NCI-H82 (cell line): ENCODE data around the gene CRNKL1.
A peak's percentile ranks its signal among the peaks of the same experiment; 100 is the strongest.

Source experiments
- DNase-seq: peaks from one replicate; lab custom pipeline; 2025; lab: John Stamatoyannopoulos, UW

Gene CRNKL1

DNA sequence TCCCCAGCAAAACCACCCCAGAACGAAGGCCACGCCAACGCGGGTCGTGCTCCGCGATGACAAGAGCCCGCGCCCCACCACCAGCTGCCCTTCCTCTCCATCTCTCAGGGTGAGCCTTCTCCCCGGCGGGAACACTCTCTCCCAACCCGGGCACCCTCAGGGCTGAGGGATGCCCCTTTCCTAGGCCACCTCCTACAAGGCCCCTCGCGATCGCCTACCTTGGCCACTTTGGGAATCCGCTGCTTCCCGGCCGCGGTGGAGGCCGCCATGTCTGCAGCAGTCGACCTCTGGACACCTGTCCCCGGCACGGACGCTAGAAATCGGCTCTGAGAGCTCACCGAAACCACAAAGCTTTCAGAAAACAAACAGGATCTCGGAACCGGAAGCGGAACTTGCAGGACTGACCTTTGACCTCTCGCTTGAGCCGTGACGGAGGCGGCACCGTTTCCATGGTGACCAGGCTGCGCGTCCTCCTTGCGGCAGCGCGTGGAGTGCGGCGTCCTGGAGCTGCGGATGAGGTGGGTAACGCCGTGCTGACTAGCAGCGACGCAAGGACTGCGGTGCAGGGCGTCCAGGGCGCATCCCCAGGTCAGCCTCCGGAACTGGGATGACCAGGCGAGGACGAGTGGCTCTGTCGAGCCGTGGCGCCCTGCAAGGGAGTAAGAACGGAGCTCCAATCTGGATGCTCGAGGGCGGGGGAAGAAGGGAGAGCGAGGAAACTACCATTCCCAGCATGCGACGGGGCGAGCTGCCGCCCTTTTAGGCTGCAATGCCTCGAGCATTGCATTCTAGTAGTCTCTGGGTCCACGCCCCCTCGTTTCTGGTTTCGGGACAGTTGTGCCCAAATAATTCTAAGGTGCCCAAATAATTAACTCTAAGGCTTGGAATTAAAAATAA lies at the start of gene CRNKL1, which contains the start of gene CFAP61:
CRNKL1 (minus strand) TSS at position 393 of the 897 bp plus-strand sequence; CDS start at position 269, 124 bp downstream.
CFAP61 (plus strand) TSS at position 459 of the 897 bp plus-strand sequence. CDS start 4,122 bp downstream, outside the sequence.
- peak; percentile 97 for DNase-seq

DNA sequence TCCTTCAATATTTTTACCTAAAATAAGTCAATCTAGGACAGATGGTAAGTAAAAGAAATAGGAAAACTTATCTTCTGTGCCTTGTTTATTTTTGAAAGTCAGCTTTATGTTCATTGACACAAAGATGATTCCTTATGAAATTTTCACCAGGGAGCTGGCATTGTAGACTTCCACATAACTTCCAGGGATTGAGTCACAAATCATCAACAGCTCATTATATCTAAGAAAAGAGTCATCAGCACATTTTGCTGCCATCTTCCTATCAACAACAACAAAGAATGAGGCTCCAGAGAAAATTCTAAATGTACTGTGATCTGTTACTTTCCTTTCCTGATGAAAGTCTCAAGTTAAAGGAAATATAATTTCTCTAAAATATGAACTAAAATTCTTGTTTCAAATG lies 48.6 kb upstream of the CRNKL1 start:
- DNase-seq = no peak

DNA sequence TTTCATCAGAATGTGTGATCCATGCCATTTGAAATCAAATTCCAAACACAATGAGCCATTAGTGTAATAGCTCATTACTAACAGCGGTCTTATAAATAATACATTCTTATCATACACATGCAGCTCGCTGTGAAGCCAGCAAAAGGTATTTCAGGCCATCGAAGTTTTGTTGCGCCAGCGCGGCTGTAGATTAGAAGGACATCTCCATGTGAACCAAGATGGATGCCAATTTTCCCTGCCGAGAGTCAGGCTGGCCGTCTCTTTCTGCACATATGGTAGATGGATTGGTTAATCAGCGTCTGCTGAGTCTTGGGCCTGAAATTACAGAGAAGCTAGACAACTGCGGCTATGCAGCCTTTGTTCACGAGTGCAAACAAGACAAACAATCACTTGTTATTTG lies 44.2 kb upstream of the CRNKL1 start:
- DNase-seq = peak; percentile 16

DNA sequence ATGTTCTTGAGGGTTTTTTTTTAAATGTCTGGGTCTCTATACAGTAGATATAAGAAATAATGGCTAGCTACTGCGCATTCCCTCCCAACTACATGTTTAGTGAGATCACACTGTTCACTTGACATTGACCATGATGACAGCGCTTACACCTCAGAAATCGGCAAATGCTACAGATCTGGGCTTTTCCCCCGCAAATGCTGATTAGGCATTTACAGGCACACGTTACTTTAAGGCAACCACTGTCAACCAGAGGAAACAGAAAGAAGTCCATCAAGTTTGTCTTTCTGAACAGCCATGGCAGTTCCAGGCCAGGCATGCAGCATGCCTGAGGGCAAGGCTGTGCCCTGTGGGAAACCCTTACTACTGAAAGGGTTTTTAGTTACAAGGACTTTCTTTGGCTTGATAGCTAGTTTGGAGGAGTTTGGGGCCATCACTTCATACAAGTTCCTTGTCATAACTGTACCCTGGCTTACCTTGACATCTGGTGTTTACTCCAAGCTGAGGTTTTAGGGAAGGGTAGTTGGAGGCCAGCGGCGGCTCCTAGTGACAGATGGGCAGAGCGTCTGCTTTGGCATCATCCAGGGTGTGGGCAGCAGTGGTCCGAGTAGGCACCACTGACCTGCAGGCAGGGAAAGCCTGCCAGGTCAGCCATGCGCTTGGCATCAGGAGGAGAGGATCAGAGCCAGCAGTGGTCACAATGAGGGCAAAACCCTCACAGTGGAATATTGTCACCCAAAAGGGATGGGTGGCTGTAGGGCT lies 43.0 kb upstream of the CRNKL1 start:
- DNase-seq = peak; percentile 75

DNA sequence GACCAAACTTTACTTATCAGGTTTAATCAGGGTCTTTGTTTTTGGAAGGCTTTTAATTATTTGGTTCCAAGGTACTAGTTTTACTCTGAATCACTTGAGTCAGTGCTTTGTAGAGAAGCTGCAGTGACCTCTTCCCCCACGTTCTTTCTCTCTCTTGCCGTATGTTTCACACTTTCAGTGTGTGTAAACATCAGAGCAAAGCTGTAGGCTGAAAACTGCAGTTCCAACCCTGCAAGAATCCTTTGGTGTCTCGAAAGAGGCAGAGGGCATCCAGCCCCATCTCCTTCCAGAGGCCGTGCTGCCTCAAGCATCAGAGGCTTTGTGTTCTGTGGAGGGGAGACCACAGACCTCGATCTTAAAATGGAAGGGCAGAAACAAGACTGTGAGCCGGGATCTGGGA lies 42.1 kb upstream of the CRNKL1 start:
- DNase-seq = no peak

DNA sequence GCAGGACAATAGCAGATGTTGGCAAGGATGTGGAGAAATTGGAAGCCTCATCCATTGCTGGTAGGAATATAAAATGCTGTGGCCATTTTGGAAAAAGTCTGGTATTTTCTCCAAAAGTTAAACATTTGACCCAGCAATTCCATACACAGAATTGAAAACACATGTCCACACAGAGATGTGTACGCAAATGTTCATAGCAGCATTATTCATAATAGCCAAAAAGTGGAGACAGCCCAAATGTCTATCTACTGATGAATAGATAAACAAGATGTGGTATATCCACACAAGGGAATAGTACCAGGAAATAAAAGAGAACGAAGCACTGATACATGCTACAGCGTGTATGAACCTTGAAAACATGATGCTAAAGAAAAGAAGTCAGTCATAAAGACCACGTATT lies 40.6 kb upstream of the CRNKL1 start:
- no peak for DNase-seq

DNA sequence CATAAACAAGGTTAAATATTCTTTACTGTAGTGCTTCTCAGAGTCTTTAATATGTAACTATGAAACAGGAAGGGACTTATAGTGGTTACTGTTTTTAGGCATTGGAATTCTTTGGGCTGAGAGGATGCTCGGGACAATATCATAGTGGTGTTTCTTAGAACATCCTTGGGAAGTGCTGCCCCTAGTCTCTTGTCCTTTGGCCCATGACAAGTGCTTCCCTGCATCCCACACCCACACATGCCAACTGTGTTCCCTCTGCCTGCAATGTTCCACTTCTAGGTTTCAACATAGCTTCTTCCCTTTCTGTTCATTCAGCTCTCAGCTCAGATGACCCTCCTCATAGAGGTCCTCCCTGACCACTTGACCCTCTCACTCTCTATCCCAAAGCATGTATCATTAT lies 37.7 kb upstream of the CRNKL1 start:
- no peak for DNase-seq

DNA sequence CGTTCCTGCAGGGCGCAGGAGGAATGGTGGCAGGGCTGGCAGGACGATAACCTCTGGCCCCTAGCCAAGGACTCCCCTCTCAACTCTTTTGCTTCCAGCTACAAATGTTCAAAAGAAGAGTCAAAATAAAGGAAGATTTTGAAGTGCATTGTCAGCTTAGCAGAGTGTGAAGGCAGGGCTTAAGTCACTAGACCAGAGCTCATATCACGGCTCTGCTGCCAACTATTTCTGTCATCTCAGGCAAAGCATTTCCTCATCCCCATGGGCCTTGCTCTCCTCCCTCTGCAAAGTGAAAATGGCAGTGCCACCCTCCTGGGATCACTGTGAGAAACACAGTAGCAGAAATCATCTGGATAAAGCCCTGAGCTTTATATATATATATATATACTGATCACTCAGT lies 36.8 kb upstream of the CRNKL1 start:
- no peak for DNase-seq

DNA sequence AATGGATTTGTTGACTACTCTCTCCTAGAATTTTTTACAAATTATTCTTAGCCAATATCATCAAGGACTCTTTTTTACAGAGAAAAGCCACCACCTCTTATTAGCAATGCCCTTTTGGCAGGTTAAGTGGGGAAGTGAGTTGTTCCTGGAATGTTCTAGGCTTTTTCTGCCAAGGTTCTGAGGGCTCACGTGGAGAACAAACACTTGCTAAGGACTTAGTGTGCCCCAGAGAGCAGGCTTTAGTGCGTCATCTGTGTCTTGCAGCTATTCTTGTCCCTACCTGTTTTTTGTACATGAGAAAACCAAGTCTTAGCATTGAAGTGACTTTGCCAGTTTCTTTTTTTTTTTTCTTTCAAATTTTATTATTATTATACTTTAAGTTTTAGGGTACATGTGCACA lies 33.5 kb upstream of the CRNKL1 start:
- no peak for DNase-seq

DNA sequence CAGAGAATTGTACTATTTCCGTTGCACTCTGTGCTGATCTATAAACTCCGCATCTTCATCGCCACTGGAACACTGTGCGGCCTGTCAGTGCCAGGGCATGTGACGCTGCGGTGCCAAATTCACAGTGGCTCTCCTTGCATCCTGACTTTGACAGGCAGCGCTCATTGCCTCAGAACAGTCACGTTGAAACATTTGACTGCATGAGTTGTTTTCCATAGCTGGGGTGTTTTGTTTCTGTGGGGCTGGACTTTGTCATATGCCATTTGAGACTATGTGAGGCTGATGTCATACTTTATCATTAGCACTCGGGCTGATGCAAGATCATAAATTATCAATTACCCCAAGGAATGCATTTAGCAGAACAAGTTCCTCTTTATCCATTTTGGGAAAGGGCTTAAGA lies 32.8 kb upstream of the CRNKL1 start:
- DNase-seq = no peak

DNA sequence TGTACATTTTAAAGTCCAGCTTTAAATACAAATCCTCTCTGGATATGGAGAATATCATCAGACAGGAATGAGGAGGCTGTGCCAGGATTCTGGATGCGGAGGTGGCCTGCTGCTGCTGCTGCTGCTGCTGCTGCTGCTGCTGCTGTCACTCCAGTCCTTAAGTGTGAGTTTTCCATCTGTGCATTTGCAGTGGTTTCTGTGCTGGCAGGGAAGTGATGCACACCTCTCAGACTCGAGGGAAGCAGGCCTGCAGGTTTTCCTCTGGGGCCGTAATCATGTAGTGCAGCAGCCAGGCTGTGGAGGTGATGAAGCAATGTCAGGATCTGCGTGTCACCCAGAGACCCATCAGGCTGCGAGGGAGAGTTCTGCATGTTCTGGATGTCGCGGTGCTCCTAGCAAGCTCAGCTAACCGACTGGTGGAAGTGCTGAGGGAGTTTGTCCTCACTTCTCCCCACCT lies 32.1 kb upstream of the CRNKL1 start:
- no peak for DNase-seq

DNA sequence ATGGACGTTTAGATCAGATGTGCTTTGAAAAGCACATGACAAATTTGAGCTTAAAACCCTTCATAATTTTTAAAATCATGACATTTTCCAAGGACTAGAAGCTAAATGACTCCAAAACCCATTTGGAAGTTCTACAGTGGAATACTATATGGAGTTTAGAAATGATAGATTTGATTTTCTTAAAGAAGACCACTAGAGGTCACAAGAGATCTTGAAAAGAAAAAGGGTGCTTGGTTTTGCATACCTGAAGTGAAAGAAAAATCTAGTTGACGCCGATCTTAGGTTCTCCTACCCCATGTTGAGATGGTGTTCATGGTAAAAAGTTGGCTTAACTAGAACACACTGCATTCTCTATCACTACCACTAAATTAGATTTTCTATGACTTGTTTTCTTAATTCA lies 31.5 kb upstream of the CRNKL1 start:
- DNase-seq = peak; percentile 74

DNA sequence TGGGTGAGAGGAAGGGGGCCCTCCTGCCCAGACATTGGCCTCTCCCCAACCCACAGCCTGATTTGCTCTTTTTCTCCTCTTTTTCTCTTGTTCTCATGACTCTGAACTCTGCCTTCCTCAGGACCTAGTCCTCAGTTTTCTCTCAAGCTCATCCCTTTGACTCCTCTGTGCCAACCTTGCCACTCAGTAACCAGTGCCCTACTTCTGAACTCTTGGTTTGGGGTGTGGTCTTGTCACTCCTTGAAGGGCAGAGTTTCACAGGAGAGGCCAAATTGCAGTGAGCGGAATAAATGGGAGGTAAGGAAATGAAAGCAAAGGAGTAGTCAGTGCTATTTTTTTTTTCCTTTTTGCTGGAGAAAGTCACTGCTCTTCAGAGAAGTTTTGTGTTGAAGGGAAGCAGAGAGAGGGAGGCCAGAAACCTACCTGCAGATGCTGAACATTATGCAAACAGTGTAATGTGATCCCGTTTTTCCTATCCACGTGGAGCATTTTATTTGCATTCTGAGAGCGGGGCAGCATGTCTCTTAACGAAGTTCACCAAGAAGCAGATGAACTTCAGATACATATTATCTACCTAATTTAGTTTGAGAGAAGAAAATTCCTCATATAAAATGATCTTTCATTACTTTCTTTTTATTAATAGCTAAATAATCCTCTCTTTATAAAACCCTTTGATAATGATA lies 27.0 kb upstream of the CRNKL1 start:
- no peak for DNase-seq

DNA sequence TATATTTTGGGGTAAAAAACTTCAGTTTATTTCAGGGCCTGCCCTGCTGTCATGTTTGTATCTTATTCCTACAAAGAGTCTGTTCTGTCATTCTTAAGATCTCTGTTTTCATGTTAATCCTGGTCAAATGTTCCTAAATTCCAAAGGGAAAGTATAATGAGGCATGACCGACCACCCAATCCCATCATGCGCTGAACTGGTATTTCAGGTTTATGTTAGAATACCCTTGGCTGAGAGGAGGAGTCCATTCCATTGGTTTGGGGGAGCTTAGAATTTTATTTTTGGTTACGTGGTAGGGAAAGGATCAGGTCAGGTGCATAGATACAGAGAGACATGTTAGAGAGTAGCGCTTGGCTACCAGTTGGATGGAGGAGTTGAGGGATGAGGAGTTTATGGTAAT lies 25.8 kb upstream of the CRNKL1 start:
- DNase-seq = no peak

DNA sequence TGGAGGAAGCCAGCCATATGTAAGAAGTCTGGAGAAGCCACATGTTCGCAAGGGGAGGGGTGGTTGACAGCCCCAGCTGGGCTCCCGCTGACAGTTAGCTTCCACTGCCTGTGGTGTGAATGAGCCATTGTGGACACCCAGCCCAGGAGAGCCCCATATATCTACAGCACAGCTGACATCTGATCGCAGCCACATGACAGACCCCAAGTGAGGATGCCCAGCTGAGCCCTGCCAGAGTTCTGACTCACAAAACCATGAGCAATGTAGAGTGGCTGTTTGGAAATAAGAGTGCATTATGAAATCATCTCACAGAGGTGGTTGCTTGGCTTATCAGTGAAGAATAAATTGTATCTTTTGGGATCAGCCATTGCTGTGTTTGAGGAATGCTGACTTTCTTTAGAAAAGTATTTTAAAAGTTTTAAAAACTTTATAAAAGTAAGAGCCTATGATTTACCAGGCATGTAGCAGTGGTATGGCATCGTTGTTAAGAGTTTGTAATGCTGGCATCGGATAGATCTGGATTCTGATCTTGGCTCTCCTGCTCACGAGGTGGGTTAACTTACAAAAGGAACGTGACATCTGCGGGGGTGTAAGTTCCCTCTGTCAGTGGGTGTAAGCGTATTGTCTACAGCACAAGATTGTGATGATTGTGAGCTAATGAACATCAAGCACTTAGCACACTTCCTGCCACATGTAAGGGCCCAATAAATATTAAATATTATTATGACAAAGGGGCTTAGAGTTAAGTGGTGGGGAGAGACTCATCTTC lies 24.2 kb upstream of the CRNKL1 start:
- DNase-seq = no peak

DNA sequence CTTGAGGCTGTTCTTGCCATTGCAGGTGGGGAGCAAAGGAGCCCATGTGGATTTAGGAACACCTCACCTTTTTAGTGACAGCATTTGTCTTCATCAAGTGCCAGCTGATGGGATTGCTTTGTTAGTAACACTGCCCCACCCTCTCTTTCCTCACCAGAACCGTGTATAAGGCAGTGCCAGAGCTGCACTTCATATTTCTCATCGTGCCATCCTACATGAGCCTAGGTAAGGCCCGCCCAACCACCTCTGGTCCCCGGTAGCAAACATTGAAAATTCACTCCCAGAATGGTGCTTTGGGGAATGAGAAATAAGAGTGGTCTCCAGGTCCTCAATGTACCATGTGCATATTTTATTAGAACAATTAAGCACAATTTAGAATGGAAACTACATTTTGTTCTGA lies 22.8 kb upstream of the CRNKL1 start:
- DNase-seq = no peak

DNA sequence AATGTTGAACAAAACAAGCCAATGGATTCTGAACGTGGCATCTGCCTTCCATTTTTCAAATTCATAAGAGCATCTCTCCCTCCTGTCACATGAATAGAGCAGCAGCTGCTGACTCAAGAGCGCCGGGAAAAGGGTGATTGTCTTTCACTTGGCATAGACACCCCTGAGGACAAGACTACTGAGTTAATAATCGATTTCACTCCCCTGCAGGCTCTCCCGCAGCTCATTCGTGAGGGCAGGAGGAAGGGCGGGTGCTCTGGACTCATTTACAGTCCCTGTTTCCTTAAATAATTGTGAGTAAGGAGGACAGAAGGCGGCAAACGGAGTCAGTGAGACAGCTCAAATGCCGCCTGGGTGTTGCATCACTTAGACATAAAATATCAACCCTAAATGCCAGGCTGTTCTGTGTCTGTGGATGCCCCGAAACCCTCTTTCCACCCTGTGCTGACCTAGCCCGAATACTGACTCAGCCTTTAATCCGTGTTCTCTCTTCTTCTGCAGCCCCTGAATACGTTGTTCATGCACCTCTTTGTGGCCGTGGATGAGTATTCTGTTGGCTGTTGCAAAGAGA lies 21.6 kb upstream of the CRNKL1 start:
- DNase-seq = no peak

DNA sequence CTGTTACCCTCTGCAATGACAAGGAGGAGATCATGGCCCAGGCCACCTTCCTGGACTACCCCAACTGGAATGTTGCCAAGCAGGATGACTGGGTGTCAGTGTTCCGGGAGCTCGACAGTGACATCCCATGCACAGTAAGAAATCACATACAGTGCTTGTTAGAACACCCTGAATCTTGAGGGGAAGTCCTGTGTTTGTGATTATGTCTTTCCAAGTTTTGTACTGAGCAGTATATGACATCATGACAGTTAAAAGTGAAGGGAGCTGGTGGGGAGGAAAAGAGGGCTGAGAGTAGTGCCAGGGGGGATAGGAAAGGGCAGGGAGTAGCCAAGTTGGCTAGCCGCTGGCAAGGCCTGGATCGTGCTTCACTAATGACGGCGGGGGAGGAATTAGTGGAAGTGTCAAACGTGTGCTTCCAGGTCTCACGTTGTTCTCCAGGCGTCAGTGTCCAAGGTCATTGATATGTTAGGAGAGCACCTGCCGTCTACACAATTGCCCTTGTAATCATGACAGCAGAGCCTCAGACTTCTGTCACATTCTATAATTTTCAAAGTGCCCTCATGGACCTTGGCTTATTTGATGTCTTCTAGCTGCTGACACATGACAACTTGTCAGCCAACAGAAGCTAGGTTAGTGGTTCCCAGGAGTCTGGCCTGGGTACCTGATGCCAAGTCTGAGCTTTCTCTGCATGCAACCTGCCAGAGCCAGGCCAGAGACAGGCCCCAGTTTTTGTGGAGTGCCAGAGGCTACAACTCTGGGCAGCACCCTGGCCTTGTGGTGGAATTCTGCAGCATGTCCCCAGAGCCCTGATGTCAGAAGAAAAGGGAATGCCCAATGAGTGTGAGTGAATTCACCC lies 18.8 kb upstream of the CRNKL1 start:
- no peak for DNase-seq

DNA sequence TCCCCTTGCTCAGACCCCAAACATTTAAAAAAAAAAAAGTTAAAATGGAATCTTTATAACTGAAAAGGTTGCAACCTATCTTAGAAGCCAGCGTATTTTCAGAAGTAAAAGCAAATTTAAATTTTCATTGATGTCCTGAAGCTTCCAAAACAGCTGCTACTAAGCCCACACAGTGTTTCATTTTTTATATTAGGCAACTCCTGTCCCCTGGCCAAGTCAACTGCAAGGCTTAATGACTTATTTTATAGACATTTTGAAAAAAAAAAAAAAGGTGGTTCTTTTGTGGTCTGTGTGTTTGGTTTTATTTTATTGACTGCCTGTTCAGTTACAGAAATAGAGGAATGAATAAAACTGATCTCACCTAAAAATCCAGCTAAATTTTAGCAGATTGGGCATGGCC lies 13.1 kb upstream of the CRNKL1 start:
- DNase-seq = no peak

DNA sequence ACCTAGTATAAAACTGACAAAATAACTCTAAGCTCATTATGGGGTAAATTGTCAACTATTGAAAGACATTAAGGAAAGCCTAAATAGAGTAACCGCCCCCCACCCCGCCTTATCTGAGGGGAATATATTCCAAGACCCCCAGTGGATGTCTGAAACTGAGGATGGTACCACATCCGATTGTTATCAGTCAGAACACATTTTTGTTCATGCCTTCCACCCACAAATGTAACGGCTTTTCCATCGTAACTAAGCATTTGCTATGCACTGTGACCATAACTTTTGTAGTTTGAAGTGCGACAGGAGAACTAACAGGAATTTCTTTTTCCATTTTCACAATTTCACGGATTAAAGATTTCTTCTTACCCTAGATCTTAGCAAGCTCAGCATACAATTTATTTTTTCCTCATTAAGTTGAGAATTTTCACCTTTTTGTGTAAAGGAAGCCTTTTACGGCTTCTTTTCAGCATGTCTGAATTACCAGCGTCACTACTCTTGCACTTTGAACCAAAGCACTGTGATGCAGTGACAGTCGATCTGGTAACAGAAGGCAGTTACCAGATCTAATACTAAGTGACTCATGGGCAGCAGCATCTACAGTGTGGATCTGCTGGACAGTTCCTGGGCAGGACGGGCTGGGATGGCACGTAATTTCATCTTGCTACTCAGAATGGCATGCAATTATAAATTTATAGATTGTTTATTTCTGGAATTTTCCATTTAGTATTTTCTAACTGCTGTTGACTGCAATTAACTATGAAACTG lies 11.9 kb upstream of the CRNKL1 start:
- DNase-seq = no peak
